GM12878 (cell line): Measurements from ENCODE around the gene DHRS9.

Experiments
- ATF2 ChIP-seq: IDR thresholded peaks from 2 replicates; pipeline ENCODE4 v1.6.1; 2012; ENCODE audit warnings: low read length, inconsistent platforms
- CTCF ChIP-seq, 3 experiments: IDR thresholded peaks in 2 of 3; conservative IDR thresholded peaks in 1 of 3; 2 replicates each; pipeline ENCODE4 v1.5.1; 2011; ENCODE audit warnings: low read depth in 3 of 3, low read length in 3 of 3, mild to moderate bottlenecking in 3 of 3, control low read depth in 2 of 3, moderate library complexity in 2 of 3, inconsistent platforms in 1 of 3, mixed read lengths in 1 of 3; ENCODE audit not compliant: control insufficient read depth in 2 of 3, insufficient read depth in 1 of 3; ENCODE audit errors: extremely low read depth in 1 of 3
- EED ChIP-seq: sonication (generic); IDR thresholded peaks from 2 replicates; pipeline ENCODE4 v1.6.1; 2016; ENCODE audit warnings: antibody characterized with exemption, low read depth
- EZH2 ChIP-seq: IDR thresholded peaks from 2 replicates; pipeline ENCODE4 v1.6.1; 2012; ENCODE audit warnings: low read depth, mild to moderate bottlenecking, control low read depth, inconsistent platforms, low read length, borderline replicate concordance; ENCODE audit not compliant: control insufficient read depth
- JUND ChIP-seq: IDR thresholded peaks from 2 replicates; pipeline ENCODE4 v1.6.1; 2012; ENCODE audit warnings: low read depth, mild to moderate bottlenecking, low read length, improper control_type of control experiment, moderate library complexity
- NFYA ChIP-seq: IDR thresholded peaks from 2 replicates; pipeline ENCODE4 v1.6.1; 2011; ENCODE audit warnings: low read depth, mild to moderate bottlenecking, low read length, improper control_type of control experiment, borderline replicate concordance
- POLR2A ChIP-seq: IDR thresholded peaks from 2 replicates; pipeline ENCODE4 v1.6.1; 2011; ENCODE audit warnings: low read depth, mild to moderate bottlenecking, low read length
- SIX5 ChIP-seq: IDR thresholded peaks from 2 replicates; pipeline ENCODE4 v1.6.1; 2011; ENCODE audit warnings: mild to moderate bottlenecking, low read depth, low read length, moderate library complexity; ENCODE audit not compliant: severe bottlenecking
- TARDBP ChIP-seq: IDR thresholded peaks from 2 replicates; pipeline ENCODE4 v1.6.1; 2016; ENCODE audit warnings: borderline replicate concordance
- USF1 ChIP-seq: IDR thresholded peaks from 2 replicates; pipeline ENCODE4 v1.6.1; 2011; ENCODE audit warnings: borderline replicate concordance, low read depth, mild to moderate bottlenecking, moderate library complexity, mixed read lengths, low read length; ENCODE audit not compliant: insufficient read depth; ENCODE audit errors: extremely low read length
- ZBTB33 ChIP-seq: fragments of 450-650 bp; IDR thresholded peaks from 2 replicates; pipeline ENCODE4 v1.6.1; 2017; ENCODE audit warnings: mild to moderate bottlenecking
- ZNF592 ChIP-seq: fragments of 450-650 bp; IDR thresholded peaks from 2 replicates; pipeline ENCODE4 v1.6.1; 2017; ENCODE audit warnings: mild to moderate bottlenecking, moderate library complexity
- ZSCAN29 ChIP-seq: fragments of 450-650 bp; IDR thresholded peaks from 2 replicates; pipeline ENCODE4 v1.6.1; 2017; ENCODE audit warnings: mild to moderate bottlenecking, moderate library complexity

DNA sequence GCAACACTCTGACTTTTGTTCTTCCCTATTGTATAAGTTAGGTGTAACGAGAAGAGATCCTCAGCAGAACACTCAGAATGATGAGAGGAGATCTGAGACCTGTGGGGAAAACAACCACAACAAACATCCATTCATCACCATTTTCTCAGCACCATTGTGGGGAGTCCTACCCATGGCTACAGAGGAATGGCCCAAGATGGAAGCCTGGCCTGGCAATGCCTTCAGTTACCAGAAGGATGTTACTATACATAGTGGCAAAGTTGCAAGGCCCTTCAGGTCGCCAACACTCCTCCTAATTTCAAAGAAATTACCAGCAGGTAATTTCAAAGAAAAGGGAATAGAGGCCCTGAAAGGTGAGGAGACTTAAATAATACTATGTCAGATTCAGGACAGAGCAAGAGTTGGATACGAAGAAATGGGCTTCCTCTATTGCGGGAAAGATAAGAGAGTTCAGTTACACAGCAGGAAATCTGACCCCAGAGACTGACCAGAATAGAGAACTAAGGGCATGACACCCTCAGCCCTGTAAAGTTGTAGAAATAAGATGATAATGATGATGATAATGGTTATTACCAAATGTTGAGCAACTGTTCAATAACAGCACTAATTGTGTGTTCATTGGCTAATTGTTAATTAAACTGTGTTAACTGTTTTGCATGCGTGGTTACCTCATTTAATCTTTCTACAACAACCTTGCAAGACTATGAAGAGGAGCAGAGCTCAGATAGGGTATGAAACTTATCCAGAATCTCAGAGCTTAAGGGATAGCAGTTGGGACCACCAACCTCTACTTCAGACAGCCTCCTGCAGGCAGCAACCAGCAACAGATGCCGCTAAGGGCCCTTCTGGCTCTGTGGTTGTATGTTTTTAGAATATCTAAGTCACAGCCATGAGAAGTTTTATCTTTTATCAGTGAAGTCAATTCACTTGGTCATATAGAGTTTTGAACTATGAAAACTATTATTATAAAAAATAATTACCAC, 37.5 kb downstream of the DHRS9 start:
- TF ChIP-seq ZSCAN29 (no peak), CTCF (IDR thresholded peaks at IDR 0.05 in 2 of 3, conservative IDR thresholded peaks at IDR 0.05 in 1 of 3; ENCODE audit: control insufficient read depth in 2 of 3, extremely low read depth in 1 of 3, insufficient read depth in 1 of 3, low read depth in 3 of 3, low read length in 3 of 3) (no peak), JUND (no peak), USF1 (no peak), NFYA (no peak), ZBTB33 (no peak), TARDBP (no peak), SIX5 (no peak), ZNF592 (no peak), ATF2 (no peak), POLR2A (no peak), EZH2 (no peak), EED (no peak)
